ENCODE data around the gene KBTBD12.

Gene KBTBD12

GRCh38 chr3:127884041-127884440, 31.0 kb upstream of the KBTBD12 start:
- DNase-seq (ENCODE audit: low read depth): no peak
- H3K4me3 ChIP-seq (ENCODE audit: control insufficient read depth, low read depth, low read length): no peak overlapping the region
- no peak for TF ChIP-seq CTCF (IDR thresholded peaks at IDR 0.05; ENCODE audit: control insufficient read depth, insufficient read depth, low read depth, low read length, missing control alignments)

- no peak overlapping the region for H3K4me3 ChIP-seq (ENCODE audit: control insufficient read depth, low read depth, low read length)
- DNase-seq (ENCODE audit: low read depth): no peak
- no peak for TF ChIP-seq CTCF (IDR thresholded peaks at IDR 0.05; ENCODE audit: control insufficient read depth, insufficient read depth, low read depth, low read length, missing control alignments)
These were observed 28.6 kb upstream of the KBTBD12 start for GRCh38 chr3:127886231-127886955.

- no peak for TF ChIP-seq CTCF (IDR thresholded peaks at IDR 0.05; ENCODE audit: control insufficient read depth, insufficient read depth, low read depth, low read length, missing control alignments)
- no peak for DNase-seq (ENCODE audit: low read depth)
- no peak overlapping the region for H3K4me3 ChIP-seq (ENCODE audit: control insufficient read depth, low read depth, low read length)
These were observed 28.1 kb upstream of the KBTBD12 start for GRCh38 chr3:127886956-127887231.

GRCh38 chr3:127887321-127887720, 27.7 kb upstream of the KBTBD12 start:
- no peak overlapping the region for H3K4me3 ChIP-seq (ENCODE audit: control insufficient read depth, low read depth, low read length)
- TF ChIP-seq CTCF (IDR thresholded peaks at IDR 0.05; ENCODE audit: control insufficient read depth, insufficient read depth, low read depth, low read length, missing control alignments): no peak
- DNase-seq (ENCODE audit: low read depth): no peak

GRCh38 chr3:127888156-127888555, 26.9 kb upstream of the KBTBD12 start:
- TF ChIP-seq CTCF (IDR thresholded peaks at IDR 0.05; ENCODE audit: control insufficient read depth, insufficient read depth, low read depth, low read length, missing control alignments): no peak
- no peak for DNase-seq (ENCODE audit: low read depth)
- no peak overlapping the region for H3K4me3 ChIP-seq (ENCODE audit: control insufficient read depth, low read depth, low read length)

GRCh38 chr3:127888564-127889107, 26.4 kb upstream of the KBTBD12 start:
- TF ChIP-seq CTCF (IDR thresholded peaks at IDR 0.05; ENCODE audit: control insufficient read depth, insufficient read depth, low read depth, low read length, missing control alignments): no peak
- no peak overlapping the region for H3K4me3 ChIP-seq (ENCODE audit: control insufficient read depth, low read depth, low read length)
- no peak for DNase-seq (ENCODE audit: low read depth)
